COR-L47 (cell line): Measurements from ENCODE around the gene TAS2R30.
"Not testable (repeated sequence)": the region's sequence is repeated elsewhere in the genome, so short reads cannot be mapped to it uniquely, and the experiment has no call there.

ENCODE experiments used
- DNase-seq: peaks from one replicate; lab custom pipeline; 2025; lab: John Stamatoyannopoulos, UW

The TAS2R30 gene

GRCh38 chr12:11130382-11130781 is 4.1 kb downstream of the TAS2R30 start:
- DNase-seq: no peak

GRCh38 chr12:11114130-11114529 is 20.3 kb downstream of the TAS2R30 start:
- DNase-seq: not testable (repeated sequence)

- DNase-seq: not testable (repeated sequence)
Observed at GRCh38 chr12:11111213-11111612, 23.2 kb downstream of the TAS2R30 start.

GRCh38 chr12:11108862-11109261 is 25.6 kb downstream of the TAS2R30 start:
- no peak for DNase-seq

- no peak for DNase-seq
Observed at GRCh38 chr12:11107719-11108118, 26.7 kb downstream of the TAS2R30 start.

- no peak for DNase-seq
Observed at GRCh38 chr12:11106288-11106687, 28.2 kb downstream of the TAS2R30 start.

- DNase-seq: no peak
Observed at GRCh38 chr12:11105546-11105945, 28.9 kb downstream of the TAS2R30 start.

GRCh38 chr12:11094910-11095309 is 39.5 kb downstream of the TAS2R30 start:
- not testable (repeated sequence) for DNase-seq

GRCh38 chr12:11092128-11092527 is 42.3 kb downstream of the TAS2R30 start, which contains the start of gene TAS2R43:
TSS of gene TAS2R43 (minus strand) at chr12:11092313. CDS start at chr12:11092229, 84 bp downstream.
- DNase-seq: no peak

- DNase-seq: no peak
Observed at GRCh38 chr12:11089246-11089645, 45.2 kb downstream of the TAS2R30 start.

GRCh38 chr12:11085419-11085818 is 49.0 kb downstream of the TAS2R30 start:
- DNase-seq: no peak
